Activated naive CD4-positive, alpha-beta T cell treated with anti-CD3 and anti-CD28 coated beads for 36 hours (primary cell): ENCODE measurements around the gene SGO2. TPM values are rescaled to one million over a fixed set of nuclear protein-coding genes. Genes with fewer than 3 reads are reported as not detected.
A peak's percentile ranks its signal among the peaks of the same experiment; 100 is the strongest.

Experiments
- CTCF ChIA-PET: fragments of 350-600 bp; sonication (Branson Sonifier 250); formaldehyde crosslinking; loops from one replicate; lab custom pipeline; 2021; ENCODE audit warnings: antibody characterized with exemption; lab: Charles Lee
- DNase-seq: peaks from one replicate; pipeline ENCODE4 v3.0.0-alpha.2; 2020
- H3K27ac Mint-ChIP-seq: one replicate; pipeline ENCODE4 v1.8.0; 2021; ENCODE audit warnings: mild to moderate bottlenecking, mixed read lengths
- H3K27me3 Mint-ChIP-seq: one replicate; pipeline ENCODE4 v1.8.0; 2021; ENCODE audit warnings: low read depth, mixed read lengths
- H3K36me3 Mint-ChIP-seq: one replicate; pipeline ENCODE4 v1.8.0; 2021; ENCODE audit warnings: low read depth, mixed read lengths
- H3K4me1 Mint-ChIP-seq: one replicate; pipeline ENCODE4 v1.8.0; 2021; ENCODE audit warnings: low read depth, mixed read lengths
- H3K4me3 Mint-ChIP-seq: one replicate; pipeline ENCODE4 v1.8.0; 2021; ENCODE audit warnings: mild to moderate bottlenecking, moderate library complexity, mixed read lengths
- H3K9me3 Mint-ChIP-seq: one replicate; pipeline ENCODE4 v1.8.0; 2021; ENCODE audit warnings: mixed read lengths
- intact Hi-C: fragments of 100-400 bp; cut with micrococcal nuclease; formaldehyde crosslinking; loops from one replicate; pipeline ENCODE4 v1.15.1; 2023
- total RNA-seq, 2 experiments: library from RNA; stranded (reverse); gene quantifications; one replicate each; pipeline ENCODE4 v1.2.3, GENCODE V29; 2021

Gene SGO2
- total RNA-seq, 2 experiments from 2014 or later = 39.7 to 40.0 TPM

DNA sequence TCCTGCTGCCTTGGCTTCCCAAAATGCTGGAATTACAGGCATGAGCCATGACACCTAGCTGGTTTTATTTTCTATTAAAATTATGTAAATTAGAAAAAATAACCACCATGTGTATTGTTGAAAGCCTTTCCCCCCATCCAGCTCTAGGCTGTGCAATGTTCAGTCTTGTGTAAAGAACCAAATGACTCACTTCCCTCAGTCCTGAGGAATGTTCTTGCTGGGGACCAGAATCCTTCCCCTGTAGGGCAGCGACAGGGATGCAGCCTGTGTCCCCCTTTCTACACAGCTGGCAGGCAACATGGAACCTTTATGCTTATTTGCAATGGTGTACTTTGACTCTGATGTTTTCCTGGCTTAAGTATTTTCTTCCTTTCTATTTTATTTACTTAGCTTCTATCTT is 89.2 kb downstream of the SGO2 start:
- Mint-ChIP-seq H3K4me3 (no peak overlapping the region), H3K36me3 (no peaks in the 10 kb centered on the region), H3K4me1 (peaks cover 10% of the 10 kb centered on the region), H3K27me3 (peaks cover 4% of the 10 kb centered on the region), H3K27ac (no peak overlapping the region), H3K9me3 (no peaks in the 10 kb centered on the region)
- intact Hi-C loops = loop anchor here (5.0 kb wide), 1 partner anchor 197 kb away; the partner anchor contains the start of gene BZW1
- CTCF ChIA-PET = interaction anchor here (1.1 to 1.2 kb wide), 3 partner anchors 11 to 88 kb away, joined by 4 to 5 read pairs (median 4); no protein-coding TSS in a partner anchor
- DNase-seq = no peak

DNA sequence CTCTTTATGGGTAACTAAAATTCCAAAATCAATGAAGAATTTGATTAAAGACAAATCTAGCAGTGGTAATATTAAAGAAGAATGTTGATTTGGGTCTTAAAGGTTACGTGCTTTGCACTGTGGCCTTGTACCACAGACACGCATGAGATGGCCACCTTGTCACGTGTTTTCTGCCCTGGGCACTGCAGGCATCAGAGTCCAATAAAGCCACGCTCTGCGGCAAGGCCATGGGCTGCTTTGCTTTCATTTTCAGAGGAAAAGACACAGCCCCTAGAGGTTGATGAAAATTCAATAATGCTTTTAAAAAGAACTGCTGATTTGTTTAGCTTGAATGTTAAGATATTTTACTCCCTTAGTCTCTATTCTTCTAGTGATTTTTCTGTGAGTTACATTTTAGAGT is 90.2 kb downstream of the SGO2 start:
- Mint-ChIP-seq H3K4me1 (peaks cover 10% of the 10 kb centered on the region), H3K9me3 (no peaks in the 10 kb centered on the region)
- intact Hi-C loops = loop anchor here (5.0 kb wide), 1 partner anchor 196 kb away; the partner anchor contains the start of gene BZW1

DNA sequence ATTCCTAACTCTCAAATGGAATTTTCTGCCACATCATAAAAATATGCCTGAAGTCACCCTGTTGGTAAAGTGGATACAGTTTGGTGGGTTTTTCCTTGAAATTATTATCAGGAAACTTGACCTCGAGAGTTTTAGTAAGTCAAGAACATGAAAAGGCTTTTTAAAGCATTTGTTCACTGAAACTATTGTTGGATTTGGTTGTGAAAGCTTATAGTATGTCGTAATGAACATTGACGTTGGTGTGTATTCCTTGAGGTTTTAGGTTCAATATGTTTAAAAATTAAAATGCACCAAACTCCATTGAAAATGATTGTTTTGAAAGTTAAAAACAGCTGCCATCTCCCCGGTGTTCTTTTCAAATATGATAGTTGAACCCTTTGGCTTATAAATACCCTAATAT is 90.6 kb downstream of the SGO2 start:
- Mint-ChIP-seq H3K9me3 (no peaks in the 10 kb centered on the region), H3K27ac (no peak overlapping the region), H3K4me3 (no peak overlapping the region), H3K27me3 (peaks cover 4% of the 10 kb centered on the region), H3K4me1 (peaks cover 10% of the 10 kb centered on the region), H3K36me3 (no peaks in the 10 kb centered on the region)
- intact Hi-C loops = loop anchor here (5.0 kb wide), 1 partner anchor 196 kb away; the partner anchor contains the start of gene BZW1
- no peak for DNase-seq
- CTCF ChIA-PET = no interaction called here

More for the DNA sequence above, 90.2 kb downstream of the SGO2 start:
- H3K36me3 Mint-ChIP-seq = no peaks in the 10 kb centered on the region
- CTCF ChIA-PET = interaction anchor here (1.1 kb wide), 1 partner anchor 40 kb away, joined by 4 read pairs; no protein-coding TSS in a partner anchor
- no peak overlapping the region for H3K27ac Mint-ChIP-seq
- no peak overlapping the region for H3K4me3 Mint-ChIP-seq
- DNase-seq = no peak
- peaks cover 4% of the 10 kb centered on the region for H3K27me3 Mint-ChIP-seq

DNA sequence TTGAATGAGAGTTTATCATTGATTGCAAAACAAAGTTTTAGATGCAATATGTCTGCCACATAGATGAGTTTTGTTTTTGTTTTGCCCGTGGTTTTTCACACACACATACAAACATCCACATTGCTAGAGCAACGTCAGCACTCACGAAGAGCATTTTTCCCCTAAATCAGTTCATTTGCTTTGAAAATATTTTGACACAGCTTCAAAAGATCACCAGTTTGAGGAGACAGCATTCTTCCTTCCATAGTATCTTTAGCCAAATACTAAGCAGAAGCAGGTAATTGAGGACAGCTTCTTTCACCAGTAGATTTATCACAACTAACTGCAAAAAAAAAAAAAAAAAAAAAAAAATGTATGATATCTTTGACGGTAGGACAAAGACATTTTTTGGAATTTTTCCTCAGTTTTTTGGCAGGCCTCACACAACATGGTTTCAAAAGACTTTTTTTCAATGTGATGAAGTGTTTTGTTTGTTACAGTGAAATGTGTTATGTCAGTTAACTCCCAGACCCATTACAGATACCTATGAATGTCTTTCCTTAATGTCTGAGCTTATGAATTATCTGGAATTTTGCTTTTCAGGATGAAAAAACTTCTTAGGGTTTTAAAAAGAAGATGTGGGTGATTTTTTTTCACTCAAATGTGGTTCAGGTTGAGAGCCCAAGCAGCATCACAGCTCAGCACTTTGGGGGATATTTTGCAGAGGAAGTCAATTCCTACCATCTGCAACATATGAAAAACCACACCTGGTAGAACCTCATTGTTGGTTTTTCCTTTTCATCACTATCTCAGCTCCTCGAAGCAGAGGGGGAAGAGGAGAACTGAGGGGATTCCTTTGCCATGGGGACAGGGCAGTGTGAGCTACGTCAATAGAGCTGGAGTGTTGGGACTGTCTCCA is 91.4 kb downstream of the SGO2 start:
- Mint-ChIP-seq H3K27ac (no peak overlapping the region), H3K36me3 (no peaks in the 10 kb centered on the region), H3K27me3 (no peaks in the 10 kb centered on the region), H3K4me3 (no peak overlapping the region), H3K4me1 (peaks cover 10% of the 10 kb centered on the region), H3K9me3 (no peaks in the 10 kb centered on the region)
- intact Hi-C loops = loop anchor here (1.0 to 5.0 kb wide), 4 partner anchors 85 to 195 kb away; partner anchors contain the start of gene BZW1
- no peak for DNase-seq
- CTCF ChIA-PET = no interaction called here

DNA sequence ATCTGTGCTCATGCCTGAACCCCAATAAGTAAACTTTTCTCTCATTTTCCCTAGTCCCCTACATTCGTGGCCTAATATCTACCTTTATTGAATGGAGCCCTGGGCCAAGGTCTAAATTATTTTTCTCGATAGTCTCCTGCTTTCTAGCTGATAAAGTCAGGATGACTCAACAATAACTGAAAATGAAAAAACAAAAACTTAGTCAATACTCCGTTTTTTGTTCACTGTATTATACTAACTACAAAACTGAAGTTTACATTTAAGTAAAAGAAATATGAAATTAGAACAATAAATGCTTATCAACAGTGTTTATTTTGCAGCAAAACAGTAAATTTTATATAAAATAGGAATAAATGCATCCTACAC is 92.0 kb downstream of the SGO2 start:
- H3K27me3 Mint-ChIP-seq = no peaks in the 10 kb centered on the region
- H3K36me3 Mint-ChIP-seq = no peaks in the 10 kb centered on the region
- CTCF ChIA-PET = no interaction called here
- no peak for DNase-seq
- no peak overlapping the region for H3K27ac Mint-ChIP-seq
- H3K4me1 Mint-ChIP-seq = peaks cover 10% of the 10 kb centered on the region
- H3K9me3 Mint-ChIP-seq = no peaks in the 10 kb centered on the region
- intact Hi-C loops = loop anchor here (1.0 to 5.0 kb wide), 4 partner anchors 85 to 194 kb away; partner anchors contain the start of gene BZW1
- no peak overlapping the region for H3K4me3 Mint-ChIP-seq

DNA sequence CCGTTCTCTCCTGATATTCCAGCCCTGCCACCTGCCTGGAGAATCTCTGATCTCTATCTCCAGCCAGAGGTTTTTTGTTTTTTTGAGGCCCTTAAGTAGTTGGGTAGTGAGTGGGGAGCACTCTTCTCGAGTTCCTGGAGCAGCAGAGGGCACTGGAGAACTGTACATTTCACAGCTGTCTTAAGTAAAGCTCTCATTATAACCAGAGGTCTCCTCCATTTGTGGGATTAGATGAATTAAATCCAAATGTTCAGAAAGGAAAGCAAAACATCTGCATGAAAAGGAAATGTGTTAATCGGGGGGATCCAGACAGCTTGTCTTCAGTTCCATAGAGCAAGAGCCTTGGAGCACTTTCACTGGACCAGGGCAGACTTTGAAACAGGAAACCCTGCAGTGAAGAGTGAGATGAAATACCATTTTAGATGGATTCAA is 92.6 kb downstream of the SGO2 start:
- H3K4me1 Mint-ChIP-seq = peaks cover 10% of the 10 kb centered on the region
- H3K36me3 Mint-ChIP-seq = no peaks in the 10 kb centered on the region
- no peaks in the 10 kb centered on the region for H3K27me3 Mint-ChIP-seq
- H3K27ac Mint-ChIP-seq = no peak overlapping the region
- no peaks in the 10 kb centered on the region for H3K9me3 Mint-ChIP-seq
- CTCF ChIA-PET = no interaction called here
- peak; percentile 29 for DNase-seq
- intact Hi-C loops = loop anchor here (1.0 to 5.0 kb wide), 4 partner anchors 84 to 194 kb away; partner anchors contain the start of gene BZW1
- H3K4me3 Mint-ChIP-seq = no peak overlapping the region

DNA sequence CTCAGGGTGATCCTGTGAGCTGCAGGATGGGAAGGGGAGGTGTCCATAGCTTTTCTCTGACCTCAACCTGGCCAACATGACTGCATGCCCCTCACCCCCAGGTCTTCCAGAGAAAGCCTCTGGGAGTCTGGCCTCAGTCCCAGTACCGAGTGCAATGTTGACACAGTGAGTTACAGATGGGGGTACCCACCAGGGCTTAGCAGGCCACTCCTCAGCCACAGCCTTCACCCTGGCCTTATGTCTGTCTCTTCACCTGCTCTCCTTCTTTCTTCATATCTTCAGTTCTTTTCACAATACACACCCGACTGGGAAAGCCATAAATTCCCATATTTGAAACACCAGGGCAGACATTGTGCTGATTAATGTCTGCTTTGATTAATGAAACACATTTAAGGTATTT is 93.3 kb downstream of the SGO2 start:
- intact Hi-C loops = loop anchor here (2.0 to 5.0 kb wide), 2 partner anchors 84 to 193 kb away; partner anchors contain the start of gene BZW1
- H3K36me3 Mint-ChIP-seq = no peaks in the 10 kb centered on the region
- H3K27ac Mint-ChIP-seq = no peak overlapping the region
- H3K4me3 Mint-ChIP-seq = no peak overlapping the region
- no peak for DNase-seq
- CTCF ChIA-PET = no interaction called here
- H3K9me3 Mint-ChIP-seq = no peaks in the 10 kb centered on the region
- H3K27me3 Mint-ChIP-seq = no peaks in the 10 kb centered on the region
- peaks cover 10% of the 10 kb centered on the region for H3K4me1 Mint-ChIP-seq

DNA sequence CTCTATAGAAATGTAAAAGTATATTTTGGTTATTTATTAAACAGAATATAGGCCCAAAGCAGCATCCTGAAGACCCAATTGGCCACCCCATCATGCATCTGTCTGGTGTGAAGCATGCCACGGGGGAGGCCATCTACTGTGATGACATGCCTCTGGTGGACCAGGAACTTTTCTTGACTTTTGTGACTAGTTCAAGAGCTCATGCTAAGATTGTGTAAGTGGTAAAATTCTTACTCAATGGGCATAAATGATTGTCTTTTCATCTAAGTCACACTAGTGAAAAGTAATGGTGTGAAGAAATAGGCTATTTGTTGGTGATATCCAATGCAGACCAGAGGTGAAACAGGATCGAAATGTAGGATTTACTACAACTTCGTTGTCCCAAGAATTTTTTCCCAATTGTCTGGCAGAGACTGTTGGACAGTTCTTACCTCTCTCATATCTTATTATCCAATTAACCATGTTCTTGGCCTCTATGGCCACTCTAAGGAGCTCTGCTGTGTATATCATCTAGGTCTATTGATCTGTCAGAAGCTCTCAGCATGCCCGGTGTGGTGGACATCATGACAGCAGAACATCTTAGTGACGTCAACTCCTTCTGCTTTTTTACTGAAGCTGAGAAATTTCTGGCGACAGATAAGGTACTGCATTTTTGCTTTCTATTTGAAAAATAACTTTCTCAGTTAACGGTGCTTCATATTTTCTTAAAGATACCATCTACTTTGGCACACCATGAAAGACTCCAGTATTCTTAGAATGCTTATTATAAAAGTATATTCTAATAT is 94.8 kb downstream of the SGO2 start:
- Mint-ChIP-seq H3K27me3 (no peaks in the 10 kb centered on the region), H3K9me3 (no peaks in the 10 kb centered on the region), H3K4me1 (peaks cover 10% of the 10 kb centered on the region), H3K27ac (no peak overlapping the region), H3K36me3 (no peaks in the 10 kb centered on the region), H3K4me3 (no peak overlapping the region)
- no peak for DNase-seq
- CTCF ChIA-PET = no interaction called here
- intact Hi-C loops = no loop called here

DNA sequence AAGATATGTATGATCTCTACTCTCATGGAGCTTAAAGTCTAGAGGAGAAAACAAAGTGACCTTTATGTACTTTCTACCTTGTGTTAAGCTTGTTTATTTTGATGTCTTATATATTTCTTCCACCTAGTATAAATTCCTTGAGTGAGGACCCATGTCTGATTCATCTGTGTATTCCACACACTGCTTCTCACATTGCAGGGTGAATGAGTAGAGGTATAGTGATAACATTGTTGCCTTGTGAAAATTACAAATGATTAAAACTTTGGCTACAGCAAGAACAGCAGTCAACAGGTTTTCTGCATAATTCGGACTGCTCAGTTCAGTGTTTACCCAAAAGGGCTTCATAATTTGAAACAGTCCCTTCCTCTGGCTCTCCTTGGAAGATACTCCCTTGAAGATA is 96.1 kb downstream of the SGO2 start:
- H3K9me3 Mint-ChIP-seq = no peaks in the 10 kb centered on the region
- DNase-seq = no peak
- CTCF ChIA-PET = no interaction called here
- no peaks in the 10 kb centered on the region for H3K36me3 Mint-ChIP-seq
- peaks cover 10% of the 10 kb centered on the region for H3K4me1 Mint-ChIP-seq
- no peaks in the 10 kb centered on the region for H3K27me3 Mint-ChIP-seq
- H3K4me3 Mint-ChIP-seq = no peak overlapping the region
- H3K27ac Mint-ChIP-seq = no peak overlapping the region
- intact Hi-C loops = no loop called here

DNA sequence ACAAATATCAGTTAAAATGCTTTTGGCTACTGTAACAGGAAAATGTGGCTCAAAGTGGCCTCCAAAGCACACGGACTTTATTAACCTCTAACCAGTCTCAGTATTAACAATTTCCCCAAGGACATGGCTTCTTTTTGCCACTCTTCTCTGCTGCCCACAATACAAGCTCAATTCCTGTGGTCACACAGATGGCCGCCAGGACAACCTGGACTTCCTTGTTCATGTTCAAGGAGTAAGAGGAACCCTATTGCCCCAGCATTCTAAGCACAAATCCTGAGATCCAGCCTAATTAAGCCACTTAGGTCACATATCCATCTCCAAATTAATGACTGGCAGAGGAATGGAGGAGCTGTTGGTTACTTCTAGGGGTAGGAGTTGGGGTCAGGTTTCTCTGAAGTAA is 98.0 kb downstream of the SGO2 start:
- Mint-ChIP-seq H3K4me1 (no peaks in the 10 kb centered on the region), H3K27ac (no peak overlapping the region), H3K9me3 (no peaks in the 10 kb centered on the region), H3K36me3 (no peaks in the 10 kb centered on the region), H3K27me3 (peaks cover 3% of the 10 kb centered on the region), H3K4me3 (no peak overlapping the region)
- DNase-seq = no peak
- intact Hi-C loops = no loop called here
- CTCF ChIA-PET = interaction anchor here (0.9 kb wide), 1 partner anchor 38 kb away, joined by 3 read pairs; the partner anchor contains the start of gene AOX1

DNA sequence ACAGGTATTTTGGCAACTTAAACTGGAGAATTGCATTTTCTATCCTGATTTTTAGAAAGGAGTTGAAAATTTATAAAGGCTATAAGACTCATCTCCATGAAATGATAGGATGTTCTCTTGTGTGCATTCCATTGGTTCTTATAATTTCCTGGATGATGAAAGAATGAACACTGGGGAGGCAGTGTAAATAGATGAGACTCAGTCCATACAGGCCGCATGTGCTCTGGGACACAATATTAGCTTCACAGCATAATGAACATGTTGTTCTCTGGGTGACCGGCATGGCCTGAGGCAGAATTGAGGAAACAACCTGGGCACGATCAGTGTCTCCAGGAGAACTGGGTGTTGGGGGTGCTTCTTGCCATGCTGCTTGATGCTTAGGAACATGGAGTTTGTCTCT is 98.7 kb downstream of the SGO2 start:
- intact Hi-C loops = no loop called here
- no peaks in the 10 kb centered on the region for H3K4me1 Mint-ChIP-seq
- H3K9me3 Mint-ChIP-seq = no peaks in the 10 kb centered on the region
- H3K4me3 Mint-ChIP-seq = no peak overlapping the region
- peaks cover 8% of the 10 kb centered on the region for H3K27me3 Mint-ChIP-seq
- DNase-seq = no peak
- H3K36me3 Mint-ChIP-seq = no peaks in the 10 kb centered on the region
- CTCF ChIA-PET = no interaction called here
- no peak overlapping the region for H3K27ac Mint-ChIP-seq

DNA sequence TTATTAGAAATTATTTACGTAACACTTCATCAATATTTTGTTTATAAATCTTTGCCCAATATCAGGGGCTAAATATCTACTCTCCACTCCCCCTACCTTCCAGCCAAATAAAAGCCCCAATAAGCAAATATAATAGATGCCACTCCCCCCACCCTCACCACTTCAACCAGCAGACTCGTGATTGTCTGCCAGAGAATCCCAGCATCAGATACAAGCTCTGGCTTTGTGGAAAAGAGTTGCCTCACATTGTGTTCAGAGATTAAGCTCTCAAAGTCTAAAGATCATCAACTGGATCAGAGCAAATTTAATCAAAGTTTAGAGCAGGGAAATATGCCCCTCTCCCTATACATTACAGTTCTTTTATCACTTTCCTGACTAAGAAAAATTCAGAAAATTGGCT is 99.3 kb downstream of the SGO2 start:
- Mint-ChIP-seq H3K9me3 (no peaks in the 10 kb centered on the region), H3K4me3 (no peak overlapping the region), H3K36me3 (no peaks in the 10 kb centered on the region), H3K27me3 (peaks cover 10% of the 10 kb centered on the region), H3K27ac (no peak overlapping the region), H3K4me1 (no peaks in the 10 kb centered on the region)
- no peak for DNase-seq
- CTCF ChIA-PET = no interaction called here
- intact Hi-C loops = no loop called here
